Ishikawa (cell line): ENCODE results near the gene IFNA17.
"Not testable (repeated sequence)": the region's sequence is repeated elsewhere in the genome, so short reads cannot be mapped to it uniquely, and the experiment has no call there.

ENCODE experiments used
- CEBPB ChIP-seq: IDR thresholded peaks from 2 replicates; pipeline ENCODE4 v1.6.1; 2012
- EP300 ChIP-seq: IDR thresholded peaks from 2 replicates; pipeline ENCODE4 v1.6.1; 2012; ENCODE audit warnings: borderline replicate concordance
- RAD21 ChIP-seq: IDR thresholded peaks from 2 replicates; pipeline ENCODE4 v1.6.1; 2012; ENCODE audit warnings: low read depth
- TAF1 ChIP-seq: IDR thresholded peaks from 2 replicates; pipeline ENCODE4 v1.6.1; 2012; ENCODE audit warnings: low read depth, mild to moderate bottlenecking
- TEAD4 ChIP-seq: IDR thresholded peaks from 2 replicates; pipeline ENCODE4 v1.6.1; 2012
- YY1 ChIP-seq: IDR thresholded peaks from 2 replicates; pipeline ENCODE4 v1.6.1; 2012; ENCODE audit warnings: low read depth
- TF ChIP-seq, protein P1 (sequence below): IDR thresholded peaks from 2 replicates; pipeline ENCODE4 v1.6.1; 2012
- TF ChIP-seq, protein P2 (sequence below): IDR thresholded peaks from 2 replicates; pipeline ENCODE4 v1.6.1; 2012
- TF ChIP-seq, protein P3 (sequence below): IDR thresholded peaks from 2 replicates; pipeline ENCODE4 v1.6.1; 2012; ENCODE audit warnings: low read depth, mild to moderate bottlenecking

DNA sequence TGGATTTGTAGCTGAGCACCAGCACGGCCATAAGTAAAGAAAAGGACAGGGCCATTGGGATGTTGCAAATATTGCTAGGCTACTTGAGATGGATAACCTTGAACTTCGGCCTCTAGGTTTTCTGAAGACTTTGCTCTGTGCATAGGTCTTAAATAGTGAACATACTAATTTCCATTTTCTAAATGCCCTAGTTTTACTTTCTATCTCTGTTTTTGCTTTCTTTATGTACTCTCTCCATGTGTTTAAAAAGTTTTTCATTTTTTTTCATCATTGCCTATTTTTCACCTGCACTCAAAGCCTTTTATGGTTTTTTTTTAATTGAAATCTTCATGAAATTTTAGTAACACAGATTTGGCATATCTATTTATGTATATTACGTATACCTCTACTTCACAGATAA lies 21.0 kb downstream of the IFNA17 start, which contains the start of gene IFNA10:
- TF ChIP-seq TEAD4, EP300, RAD21, CEBPB, YY1, TAF1: not testable (repeated sequence)
- TF ChIP-seq, protein P1, sequence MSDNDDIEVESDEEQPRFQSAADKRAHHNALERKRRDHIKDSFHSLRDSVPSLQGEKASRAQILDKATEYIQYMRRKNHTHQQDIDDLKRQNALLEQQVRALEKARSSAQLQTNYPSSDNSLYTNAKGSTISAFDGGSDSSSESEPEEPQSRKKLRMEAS: not testable (repeated sequence)
- TF ChIP-seq, protein P2, sequence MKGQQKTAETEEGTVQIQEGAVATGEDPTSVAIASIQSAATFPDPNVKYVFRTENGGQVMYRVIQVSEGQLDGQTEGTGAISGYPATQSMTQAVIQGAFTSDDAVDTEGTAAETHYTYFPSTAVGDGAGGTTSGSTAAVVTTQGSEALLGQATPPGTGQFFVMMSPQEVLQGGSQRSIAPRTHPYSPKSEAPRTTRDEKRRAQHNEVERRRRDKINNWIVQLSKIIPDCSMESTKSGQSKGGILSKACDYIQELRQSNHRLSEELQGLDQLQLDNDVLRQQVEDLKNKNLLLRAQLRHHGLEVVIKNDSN: not testable (repeated sequence)
- TF ChIP-seq, protein P3, sequence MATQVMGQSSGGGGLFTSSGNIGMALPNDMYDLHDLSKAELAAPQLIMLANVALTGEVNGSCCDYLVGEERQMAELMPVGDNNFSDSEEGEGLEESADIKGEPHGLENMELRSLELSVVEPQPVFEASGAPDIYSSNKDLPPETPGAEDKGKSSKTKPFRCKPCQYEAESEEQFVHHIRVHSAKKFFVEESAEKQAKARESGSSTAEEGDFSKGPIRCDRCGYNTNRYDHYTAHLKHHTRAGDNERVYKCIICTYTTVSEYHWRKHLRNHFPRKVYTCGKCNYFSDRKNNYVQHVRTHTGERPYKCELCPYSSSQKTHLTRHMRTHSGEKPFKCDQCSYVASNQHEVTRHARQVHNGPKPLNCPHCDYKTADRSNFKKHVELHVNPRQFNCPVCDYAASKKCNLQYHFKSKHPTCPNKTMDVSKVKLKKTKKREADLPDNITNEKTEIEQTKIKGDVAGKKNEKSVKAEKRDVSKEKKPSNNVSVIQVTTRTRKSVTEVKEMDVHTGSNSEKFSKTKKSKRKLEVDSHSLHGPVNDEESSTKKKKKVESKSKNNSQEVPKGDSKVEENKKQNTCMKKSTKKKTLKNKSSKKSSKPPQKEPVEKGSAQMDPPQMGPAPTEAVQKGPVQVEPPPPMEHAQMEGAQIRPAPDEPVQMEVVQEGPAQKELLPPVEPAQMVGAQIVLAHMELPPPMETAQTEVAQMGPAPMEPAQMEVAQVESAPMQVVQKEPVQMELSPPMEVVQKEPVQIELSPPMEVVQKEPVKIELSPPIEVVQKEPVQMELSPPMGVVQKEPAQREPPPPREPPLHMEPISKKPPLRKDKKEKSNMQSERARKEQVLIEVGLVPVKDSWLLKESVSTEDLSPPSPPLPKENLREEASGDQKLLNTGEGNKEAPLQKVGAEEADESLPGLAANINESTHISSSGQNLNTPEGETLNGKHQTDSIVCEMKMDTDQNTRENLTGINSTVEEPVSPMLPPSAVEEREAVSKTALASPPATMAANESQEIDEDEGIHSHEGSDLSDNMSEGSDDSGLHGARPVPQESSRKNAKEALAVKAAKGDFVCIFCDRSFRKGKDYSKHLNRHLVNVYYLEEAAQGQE: not testable (repeated sequence)
